ENCODE data around the gene NT5C2. TPM values are rescaled to one million over a fixed set of nuclear protein-coding genes. Genes with fewer than 3 reads are reported as not detected.
"Not testable (repeated sequence)": the region's sequence is repeated elsewhere in the genome, so short reads cannot be mapped to it uniquely, and the experiment has no call there.

NT5C2 gene
- total RNA-seq, 4 donors from 2014 or later = 28.4 to 51.5 (median 33.2) TPM

DNA sequence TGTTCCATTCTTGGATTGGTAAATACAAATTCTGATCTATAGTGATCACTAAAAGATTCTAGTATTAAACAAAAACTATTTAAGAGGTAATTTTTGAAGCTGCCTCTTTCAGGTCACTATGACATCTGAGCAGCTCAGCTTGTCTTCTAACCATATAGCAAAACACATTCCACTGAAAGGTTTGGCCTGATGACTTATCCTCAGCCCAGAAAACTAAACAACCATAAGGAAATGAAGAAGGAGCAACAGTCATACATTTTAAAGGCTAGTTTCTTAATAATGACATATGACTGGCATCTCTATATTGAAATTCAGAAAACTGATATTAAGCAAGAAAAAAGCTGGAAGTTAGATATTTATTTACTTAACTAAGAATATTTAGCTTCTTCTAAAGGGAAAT lies 24.6 kb downstream of the NT5C2 start:
- Histone ChIP-seq H3K4me3 (no peak overlapping the region), H3K27ac (no peak overlapping the region), H3K36me3 (peaks cover 60% of the 10 kb centered on the region), H3K9me3 (no peaks in the 10 kb centered on the region), H3K4me1 (no peaks in the 10 kb centered on the region), H3K27me3 (no peaks in the 10 kb centered on the region)
- TF ChIP-seq POLR2AphosphoS5 (IDR thresholded peaks at IDR 0.05) (no peak), EP300 (IDR thresholded peaks at IDR 0.05) (no peak), POLR2A (IDR thresholded peaks at IDR 0.05) (no peak)
- TF ChIP-seq, protein P1, sequence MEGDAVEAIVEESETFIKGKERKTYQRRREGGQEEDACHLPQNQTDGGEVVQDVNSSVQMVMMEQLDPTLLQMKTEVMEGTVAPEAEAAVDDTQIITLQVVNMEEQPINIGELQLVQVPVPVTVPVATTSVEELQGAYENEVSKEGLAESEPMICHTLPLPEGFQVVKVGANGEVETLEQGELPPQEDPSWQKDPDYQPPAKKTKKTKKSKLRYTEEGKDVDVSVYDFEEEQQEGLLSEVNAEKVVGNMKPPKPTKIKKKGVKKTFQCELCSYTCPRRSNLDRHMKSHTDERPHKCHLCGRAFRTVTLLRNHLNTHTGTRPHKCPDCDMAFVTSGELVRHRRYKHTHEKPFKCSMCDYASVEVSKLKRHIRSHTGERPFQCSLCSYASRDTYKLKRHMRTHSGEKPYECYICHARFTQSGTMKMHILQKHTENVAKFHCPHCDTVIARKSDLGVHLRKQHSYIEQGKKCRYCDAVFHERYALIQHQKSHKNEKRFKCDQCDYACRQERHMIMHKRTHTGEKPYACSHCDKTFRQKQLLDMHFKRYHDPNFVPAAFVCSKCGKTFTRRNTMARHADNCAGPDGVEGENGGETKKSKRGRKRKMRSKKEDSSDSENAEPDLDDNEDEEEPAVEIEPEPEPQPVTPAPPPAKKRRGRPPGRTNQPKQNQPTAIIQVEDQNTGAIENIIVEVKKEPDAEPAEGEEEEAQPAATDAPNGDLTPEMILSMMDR (IDR thresholded peaks at IDR 0.05) = no peak
- no peak for DNase-seq (ENCODE audit: low spot score in 2 of 2)

DNA sequence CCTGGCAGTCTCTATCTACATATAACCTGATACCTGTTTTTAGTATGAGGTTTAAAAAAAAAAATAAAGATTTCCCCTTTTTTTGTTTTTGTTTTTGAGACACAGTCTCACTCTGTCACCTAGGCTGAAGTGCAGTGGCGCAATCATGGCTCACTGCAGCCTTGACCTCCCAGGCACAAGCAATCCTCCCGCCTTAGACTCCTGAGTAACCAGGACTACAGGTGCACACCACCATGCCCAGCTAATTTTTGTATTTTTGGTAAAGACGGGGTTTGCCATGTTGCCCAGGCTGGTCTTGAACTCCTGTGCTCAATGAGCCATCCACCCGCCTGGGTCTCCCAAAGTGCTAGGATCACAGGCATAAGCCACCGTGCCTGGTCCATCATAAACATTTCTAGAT lies 25.5 kb downstream of the NT5C2 start:
- not testable (repeated sequence) for H3K4me1 ChIP-seq; DNase-seq (ENCODE audit: low spot score in 2 of 2); H3K4me3 ChIP-seq; H3K27me3 ChIP-seq; H3K27ac ChIP-seq; H3K9me3 ChIP-seq
- peaks cover 57% of the 10 kb centered on the region for H3K36me3 ChIP-seq
- WGBS = 96% methylated on average over 5 of the region's 5 CpGs

DNA sequence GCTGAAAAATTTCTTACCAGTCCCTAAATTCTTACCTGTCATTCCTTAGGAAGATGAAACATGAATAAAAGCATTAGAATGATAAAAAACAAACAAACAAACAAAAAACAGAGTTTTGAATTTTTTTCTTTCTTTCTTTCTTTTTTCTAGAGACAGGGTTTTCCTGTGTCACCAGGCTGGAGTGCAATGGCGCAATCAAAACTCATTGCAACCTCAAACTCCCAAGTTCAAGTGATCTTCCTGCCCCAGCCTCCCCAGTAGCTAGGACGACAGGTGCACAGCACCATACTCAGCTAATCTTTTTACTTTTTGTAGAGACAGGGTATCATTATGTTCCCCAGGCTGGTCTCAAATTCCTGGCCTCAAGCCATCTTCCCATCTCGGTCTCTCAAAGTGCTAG lies 26.5 kb downstream of the NT5C2 start:
- H3K27ac ChIP-seq = no peak overlapping the region
- TF ChIP-seq, protein P1 (IDR thresholded peaks at IDR 0.05) = no peak
- no peak for TF ChIP-seq EP300 (IDR thresholded peaks at IDR 0.05)
- TF ChIP-seq POLR2A (IDR thresholded peaks at IDR 0.05) = no peak
- TF ChIP-seq POLR2AphosphoS5 (IDR thresholded peaks at IDR 0.05) = no peak
- 95% methylated on average over 3 of the region's 3 CpGs for WGBS
- H3K4me3 ChIP-seq = no peak overlapping the region
- no peak for DNase-seq (ENCODE audit: low spot score in 2 of 2)
- peaks cover 50% of the 10 kb centered on the region for H3K36me3 ChIP-seq
- no peaks in the 10 kb centered on the region for H3K4me1 ChIP-seq
- no peaks in the 10 kb centered on the region for H3K27me3 ChIP-seq
- no peaks in the 10 kb centered on the region for H3K9me3 ChIP-seq

GRCh38 chr10:103163766-103164403 lies 29.2 kb downstream of the NT5C2 start:
- H3K27ac ChIP-seq; H3K4me1 ChIP-seq; H3K9me3 ChIP-seq; H3K27me3 ChIP-seq; DNase-seq (ENCODE audit: low spot score in 2 of 2); H3K4me3 ChIP-seq: not testable (repeated sequence)
- WGBS = 90% methylated on average over 9 of the region's 9 CpGs
- H3K36me3 ChIP-seq = peaks cover 43% of the 10 kb centered on the region

DNA sequence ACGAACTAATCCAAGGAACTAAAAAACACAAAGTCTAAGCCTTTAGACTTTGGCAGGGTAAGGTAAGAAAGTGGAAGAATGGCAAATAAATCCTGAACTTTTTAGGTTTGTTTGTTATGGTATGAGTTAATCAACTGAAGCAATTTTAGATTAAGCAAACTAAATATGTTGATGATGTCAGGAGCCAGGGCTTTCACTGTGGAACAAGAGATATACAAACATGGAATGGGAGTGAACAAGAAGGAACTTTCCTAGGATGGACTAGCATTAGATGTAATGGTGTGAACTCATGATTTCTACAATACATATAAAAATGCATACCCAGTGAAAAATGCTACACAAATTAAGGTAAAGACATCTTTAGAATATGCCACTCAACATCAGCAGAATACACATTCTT lies 35.8 kb downstream of the NT5C2 start:
- Histone ChIP-seq H3K4me1 (peaks cover 27% of the 10 kb centered on the region), H3K36me3 (peaks cover 14% of the 10 kb centered on the region), H3K9me3 (no peaks in the 10 kb centered on the region), H3K27me3 (no peaks in the 10 kb centered on the region), H3K27ac (no peak overlapping the region), H3K4me3 (no peak overlapping the region)
- no peak for DNase-seq (ENCODE audit: low spot score in 2 of 2)
- WGBS = 100% methylated on average over 1 of the region's 1 CpG
- no peak for TF ChIP-seq POLR2AphosphoS5 (IDR thresholded peaks at IDR 0.05)
- TF ChIP-seq, protein P1 (IDR thresholded peaks at IDR 0.05) = no peak
- no peak for TF ChIP-seq POLR2A (IDR thresholded peaks at IDR 0.05)
- TF ChIP-seq EP300 (IDR thresholded peaks at IDR 0.05) = no peak

- peaks cover 27% of the 10 kb centered on the region for H3K4me1 ChIP-seq
- H3K9me3 ChIP-seq = no peaks in the 10 kb centered on the region
- H3K36me3 ChIP-seq = peaks cover 3% of the 10 kb centered on the region
- 54% methylated on average over 4 of the region's 4 CpGs for WGBS
- H3K27ac ChIP-seq = no peak overlapping the region
- H3K4me3 ChIP-seq = no peak overlapping the region
- H3K27me3 ChIP-seq = no peaks in the 10 kb centered on the region
- TF ChIP-seq, protein P1 (IDR thresholded peaks at IDR 0.05) = no peak
- TF ChIP-seq POLR2AphosphoS5 (IDR thresholded peaks at IDR 0.05) = no peak
- TF ChIP-seq POLR2A (IDR thresholded peaks at IDR 0.05) = no peak
- TF ChIP-seq EP300 (IDR thresholded peaks at IDR 0.05) = no peak
- no peak for DNase-seq (ENCODE audit: low spot score in 2 of 2)
These were observed 37.5 kb downstream of the NT5C2 start for GRCh38 chr10:103155471-103156085.
